Memory B cell (primary cell): ENCODE results near the gene CD99L2.
A peak's percentile ranks its signal among the peaks of the same experiment; 100 is the strongest.

ENCODE experiments used
- ATAC-seq: fragments of 150-1000 bp; cut with Tn5 transposase; 2 replicates; pipeline ENCODE4 v1.10.0; 2021; ENCODE audit warnings: low read depth, mild to moderate bottlenecking, moderate library complexity
- DNase-seq, 2 donors: peaks; one replicate each; pipeline ENCODE4 v3.0.0; 2022; ENCODE audit warnings: low spot score in 2 of 2
- H3K27ac Mint-ChIP-seq: one replicate; pipeline ENCODE4 v1.8.0; 2022; ENCODE audit warnings: mild to moderate bottlenecking, moderate library complexity, mixed read lengths
- H3K27me3 Mint-ChIP-seq: one replicate; pipeline ENCODE4 v1.8.0; 2022; ENCODE audit warnings: mixed read lengths
- H3K36me3 Mint-ChIP-seq: one replicate; pipeline ENCODE4 v1.8.0; 2022; ENCODE audit warnings: mild to moderate bottlenecking, mixed read lengths
- H3K4me1 Mint-ChIP-seq: one replicate; pipeline ENCODE4 v1.8.0; 2022; ENCODE audit warnings: mixed read lengths
- H3K4me3 Mint-ChIP-seq: one replicate; pipeline ENCODE4 v1.8.0; 2022; ENCODE audit warnings: mild to moderate bottlenecking, moderate library complexity, mixed read lengths
- H3K9me3 Mint-ChIP-seq: one replicate; pipeline ENCODE4 v1.8.0; 2022; ENCODE audit warnings: mixed read lengths

The CD99L2 gene

GRCh38 chrX:150898343-150899190 lies at the start of gene CD99L2:
TSS of gene CD99L2 (minus strand) at chrX:150898668. CDS start at chrX:150898588, 80 bp downstream.
- peak; percentile 86 to 87 for DNase-seq
- Mint-ChIP-seq H3K27ac (peak within 1 kb of the TSS; percentile 17), H3K9me3 (no peaks in the 10 kb centered on the region), H3K27me3 (peaks cover 7% of the 10 kb centered on the region), H3K36me3 (no peaks in the 10 kb centered on the region), H3K4me1 (peaks cover 5% of the 10 kb centered on the region), H3K4me3 (peak within 1 kb of the TSS; percentile 90)
- peak; percentile 91 for ATAC-seq

GRCh38 chrX:150944233-150944632 lies 45.8 kb upstream of the CD99L2 start:
- Mint-ChIP-seq H3K4me1 (no peaks in the 10 kb centered on the region), H3K36me3 (no peaks in the 10 kb centered on the region), H3K9me3 (no peaks in the 10 kb centered on the region), H3K27ac (no peak overlapping the region), H3K27me3 (peaks cover 5% of the 10 kb centered on the region), H3K4me3 (no peak overlapping the region)
- no peak for ATAC-seq
- no peak for DNase-seq

GRCh38 chrX:150942942-150943594 lies 44.6 kb upstream of the CD99L2 start:
- ATAC-seq (no peak), DNase-seq (no peak)
- Mint-ChIP-seq H3K27ac (no peak overlapping the region), H3K4me3 (no peak overlapping the region), H3K9me3 (no peaks in the 10 kb centered on the region), H3K27me3 (peaks cover 5% of the 10 kb centered on the region), H3K4me1 (no peaks in the 10 kb centered on the region), H3K36me3 (no peaks in the 10 kb centered on the region)

GRCh38 chrX:150941580-150941979 lies 43.1 kb upstream of the CD99L2 start:
- Mint-ChIP-seq H3K9me3 (peaks cover 2% of the 10 kb centered on the region), H3K4me1 (no peaks in the 10 kb centered on the region), H3K27ac (no peak overlapping the region), H3K27me3 (peaks cover 2% of the 10 kb centered on the region), H3K36me3 (no peaks in the 10 kb centered on the region), H3K4me3 (no peak overlapping the region)
- no peak for ATAC-seq
- no peak for DNase-seq

GRCh38 chrX:150940844-150941495 lies 42.5 kb upstream of the CD99L2 start:
- no peaks in the 10 kb centered on the region for H3K4me1 Mint-ChIP-seq
- peaks cover 2% of the 10 kb centered on the region for H3K27me3 Mint-ChIP-seq
- ATAC-seq (no peak), DNase-seq (no peak)
- H3K4me3 Mint-ChIP-seq: no peak overlapping the region
- H3K27ac Mint-ChIP-seq: no peak overlapping the region
- no peaks in the 10 kb centered on the region for H3K36me3 Mint-ChIP-seq
- peaks cover 2% of the 10 kb centered on the region for H3K9me3 Mint-ChIP-seq

- no peaks in the 10 kb centered on the region for H3K36me3 Mint-ChIP-seq
- no peaks in the 10 kb centered on the region for H3K4me1 Mint-ChIP-seq
- H3K27ac Mint-ChIP-seq: no peak overlapping the region
- peaks cover 2% of the 10 kb centered on the region for H3K27me3 Mint-ChIP-seq
- peaks cover 2% of the 10 kb centered on the region for H3K9me3 Mint-ChIP-seq
- ATAC-seq (no peak), DNase-seq (no peak)
- H3K4me3 Mint-ChIP-seq: no peak overlapping the region
Measured at GRCh38 chrX:150936556-150936955, 38.1 kb upstream of the CD99L2 start.

- Mint-ChIP-seq H3K27ac (no peak overlapping the region), H3K36me3 (no peaks in the 10 kb centered on the region), H3K9me3 (peaks cover 2% of the 10 kb centered on the region), H3K4me1 (no peaks in the 10 kb centered on the region), H3K27me3 (no peaks in the 10 kb centered on the region), H3K4me3 (no peak overlapping the region)
- ATAC-seq (no peak), DNase-seq (no peak)
Measured at GRCh38 chrX:150935467-150935866, 37.0 kb upstream of the CD99L2 start.

GRCh38 chrX:150934453-150934852 lies 36.0 kb upstream of the CD99L2 start:
- Mint-ChIP-seq H3K4me3 (no peak overlapping the region), H3K9me3 (peaks cover 2% of the 10 kb centered on the region), H3K36me3 (no peaks in the 10 kb centered on the region), H3K4me1 (no peaks in the 10 kb centered on the region), H3K27me3 (no peaks in the 10 kb centered on the region), H3K27ac (no peak overlapping the region)
- ATAC-seq (no peak), DNase-seq (no peak)

- H3K27ac Mint-ChIP-seq: no peak overlapping the region
- peaks cover 2% of the 10 kb centered on the region for H3K9me3 Mint-ChIP-seq
- H3K27me3 Mint-ChIP-seq: no peaks in the 10 kb centered on the region
- H3K36me3 Mint-ChIP-seq: no peaks in the 10 kb centered on the region
- no peak for ATAC-seq
- H3K4me3 Mint-ChIP-seq: no peak overlapping the region
- H3K4me1 Mint-ChIP-seq: no peaks in the 10 kb centered on the region
- DNase-seq: no peak
Measured at GRCh38 chrX:150933945-150934350, 35.5 kb upstream of the CD99L2 start.

GRCh38 chrX:150929058-150929457 lies 30.6 kb upstream of the CD99L2 start:
- no peaks in the 10 kb centered on the region for H3K27me3 Mint-ChIP-seq
- no peak overlapping the region for H3K27ac Mint-ChIP-seq
- ATAC-seq (no peak), DNase-seq (no peak)
- no peaks in the 10 kb centered on the region for H3K9me3 Mint-ChIP-seq
- no peak overlapping the region for H3K4me3 Mint-ChIP-seq
- H3K36me3 Mint-ChIP-seq: no peaks in the 10 kb centered on the region
- H3K4me1 Mint-ChIP-seq: no peaks in the 10 kb centered on the region

GRCh38 chrX:150926791-150927190 lies 28.3 kb upstream of the CD99L2 start:
- Mint-ChIP-seq H3K4me1 (no peaks in the 10 kb centered on the region), H3K27ac (no peak overlapping the region), H3K27me3 (no peaks in the 10 kb centered on the region), H3K9me3 (no peaks in the 10 kb centered on the region), H3K36me3 (peaks cover 1% of the 10 kb centered on the region), H3K4me3 (no peak overlapping the region)
- ATAC-seq (no peak), DNase-seq (no peak)

GRCh38 chrX:150926304-150926703 lies 27.8 kb upstream of the CD99L2 start:
- no peak overlapping the region for H3K4me3 Mint-ChIP-seq
- DNase-seq: no peak
- ATAC-seq: no peak

GRCh38 chrX:150919401-150919800 lies 20.9 kb upstream of the CD99L2 start:
- peaks cover 1% of the 10 kb centered on the region for H3K27me3 Mint-ChIP-seq
- H3K9me3 Mint-ChIP-seq: no peaks in the 10 kb centered on the region
- H3K4me3 Mint-ChIP-seq: no peak overlapping the region
- DNase-seq (no peak), ATAC-seq (no peak)
- H3K27ac Mint-ChIP-seq: no peak overlapping the region
- no peaks in the 10 kb centered on the region for H3K4me1 Mint-ChIP-seq
- H3K36me3 Mint-ChIP-seq: peaks cover 1% of the 10 kb centered on the region

More at GRCh38 chrX:150926304-150926703, 27.8 kb upstream of the CD99L2 start:
- Mint-ChIP-seq H3K9me3 (no peaks in the 10 kb centered on the region), H3K27ac (no peak overlapping the region), H3K4me1 (no peaks in the 10 kb centered on the region), H3K36me3 (peaks cover 1% of the 10 kb centered on the region), H3K27me3 (no peaks in the 10 kb centered on the region)

- DNase-seq (no peak), ATAC-seq (no peak)
- no peaks in the 10 kb centered on the region for H3K36me3 Mint-ChIP-seq
- no peaks in the 10 kb centered on the region for H3K9me3 Mint-ChIP-seq
- H3K4me1 Mint-ChIP-seq: no peaks in the 10 kb centered on the region
- H3K27me3 Mint-ChIP-seq: peaks cover 8% of the 10 kb centered on the region
- no peak overlapping the region for H3K4me3 Mint-ChIP-seq
- no peak overlapping the region for H3K27ac Mint-ChIP-seq
Measured at GRCh38 chrX:150913511-150913910, 15.0 kb upstream of the CD99L2 start.
